Ishikawa (cell line): ENCODE measurements around the gene KIF6.

Experiments used
- CEBPB ChIP-seq: IDR thresholded peaks from 2 replicates; pipeline ENCODE4 v1.6.1; 2012
- CREB1 ChIP-seq: IDR thresholded peaks from 2 replicates; pipeline ENCODE4 v1.6.1; 2012; ENCODE audit warnings: low read depth
- EGR1 ChIP-seq: IDR thresholded peaks from 2 replicates; pipeline ENCODE4 v1.6.1; 2012
- EP300 ChIP-seq: IDR thresholded peaks from 2 replicates; pipeline ENCODE4 v1.6.1; 2012; ENCODE audit warnings: borderline replicate concordance
- FOXM1 ChIP-seq: IDR thresholded peaks from 2 replicates; pipeline ENCODE4 v1.6.1; 2012; ENCODE audit warnings: low read depth, borderline replicate concordance
- MAX ChIP-seq: IDR thresholded peaks from 2 replicates; pipeline ENCODE4 v1.6.1; 2012
- RAD21 ChIP-seq: IDR thresholded peaks from 2 replicates; pipeline ENCODE4 v1.6.1; 2012; ENCODE audit warnings: low read depth
- TAF1 ChIP-seq: IDR thresholded peaks from 2 replicates; pipeline ENCODE4 v1.6.1; 2012; ENCODE audit warnings: low read depth, mild to moderate bottlenecking
- TEAD4 ChIP-seq: IDR thresholded peaks from 2 replicates; pipeline ENCODE4 v1.6.1; 2012
- YY1 ChIP-seq: IDR thresholded peaks from 2 replicates; pipeline ENCODE4 v1.6.1; 2012; ENCODE audit warnings: low read depth
- ZBTB7A ChIP-seq: IDR thresholded peaks from 2 replicates; pipeline ENCODE4 v1.6.1; 2012; ENCODE audit warnings: low read depth
- TF ChIP-seq, protein P1 (sequence below): IDR thresholded peaks from 2 replicates; pipeline ENCODE4 v1.6.1; 2012; ENCODE audit warnings: low read depth, mild to moderate bottlenecking
- TF ChIP-seq, protein P2 (sequence below): IDR thresholded peaks from 2 replicates; pipeline ENCODE4 v1.6.1; 2012

- TF ChIP-seq RAD21: no peak
- no peak for TF ChIP-seq EP300
- TF ChIP-seq YY1: no peak
- TF ChIP-seq, protein P1, sequence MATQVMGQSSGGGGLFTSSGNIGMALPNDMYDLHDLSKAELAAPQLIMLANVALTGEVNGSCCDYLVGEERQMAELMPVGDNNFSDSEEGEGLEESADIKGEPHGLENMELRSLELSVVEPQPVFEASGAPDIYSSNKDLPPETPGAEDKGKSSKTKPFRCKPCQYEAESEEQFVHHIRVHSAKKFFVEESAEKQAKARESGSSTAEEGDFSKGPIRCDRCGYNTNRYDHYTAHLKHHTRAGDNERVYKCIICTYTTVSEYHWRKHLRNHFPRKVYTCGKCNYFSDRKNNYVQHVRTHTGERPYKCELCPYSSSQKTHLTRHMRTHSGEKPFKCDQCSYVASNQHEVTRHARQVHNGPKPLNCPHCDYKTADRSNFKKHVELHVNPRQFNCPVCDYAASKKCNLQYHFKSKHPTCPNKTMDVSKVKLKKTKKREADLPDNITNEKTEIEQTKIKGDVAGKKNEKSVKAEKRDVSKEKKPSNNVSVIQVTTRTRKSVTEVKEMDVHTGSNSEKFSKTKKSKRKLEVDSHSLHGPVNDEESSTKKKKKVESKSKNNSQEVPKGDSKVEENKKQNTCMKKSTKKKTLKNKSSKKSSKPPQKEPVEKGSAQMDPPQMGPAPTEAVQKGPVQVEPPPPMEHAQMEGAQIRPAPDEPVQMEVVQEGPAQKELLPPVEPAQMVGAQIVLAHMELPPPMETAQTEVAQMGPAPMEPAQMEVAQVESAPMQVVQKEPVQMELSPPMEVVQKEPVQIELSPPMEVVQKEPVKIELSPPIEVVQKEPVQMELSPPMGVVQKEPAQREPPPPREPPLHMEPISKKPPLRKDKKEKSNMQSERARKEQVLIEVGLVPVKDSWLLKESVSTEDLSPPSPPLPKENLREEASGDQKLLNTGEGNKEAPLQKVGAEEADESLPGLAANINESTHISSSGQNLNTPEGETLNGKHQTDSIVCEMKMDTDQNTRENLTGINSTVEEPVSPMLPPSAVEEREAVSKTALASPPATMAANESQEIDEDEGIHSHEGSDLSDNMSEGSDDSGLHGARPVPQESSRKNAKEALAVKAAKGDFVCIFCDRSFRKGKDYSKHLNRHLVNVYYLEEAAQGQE: no peak
- TF ChIP-seq TAF1: no peak
- TF ChIP-seq EGR1: no peak
- TF ChIP-seq MAX: no peak
- no peak for TF ChIP-seq ZBTB7A
- TF ChIP-seq CREB1: no peak
- TF ChIP-seq CEBPB: no peak
- TF ChIP-seq, protein P2, sequence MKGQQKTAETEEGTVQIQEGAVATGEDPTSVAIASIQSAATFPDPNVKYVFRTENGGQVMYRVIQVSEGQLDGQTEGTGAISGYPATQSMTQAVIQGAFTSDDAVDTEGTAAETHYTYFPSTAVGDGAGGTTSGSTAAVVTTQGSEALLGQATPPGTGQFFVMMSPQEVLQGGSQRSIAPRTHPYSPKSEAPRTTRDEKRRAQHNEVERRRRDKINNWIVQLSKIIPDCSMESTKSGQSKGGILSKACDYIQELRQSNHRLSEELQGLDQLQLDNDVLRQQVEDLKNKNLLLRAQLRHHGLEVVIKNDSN: no peak
- no peak for TF ChIP-seq TEAD4
- no peak for TF ChIP-seq FOXM1
Measured at GRCh38 chr6:39468385-39468784, 256.8 kb downstream of the KIF6 start.
